Stimulated activated CD4-positive, alpha-beta T cell treated with anti-CD3 and anti-CD28 coated beads, Interleukin-1b, Interleukin-23, amount 100 ng/mL, for 48 hours (primary cell): ENCODE data around the gene PCP4L1.
A peak's percentile ranks its signal among the peaks of the same experiment; 100 is the strongest.
"Not testable (repeated sequence)": the region's sequence is repeated elsewhere in the genome, so short reads cannot be mapped to it uniquely, and the experiment has no call there.

Experiments used
- DNase-seq: peaks from one replicate; pipeline ENCODE4 v3.0.0-alpha.2; 2020

The PCP4L1 gene

DNA sequence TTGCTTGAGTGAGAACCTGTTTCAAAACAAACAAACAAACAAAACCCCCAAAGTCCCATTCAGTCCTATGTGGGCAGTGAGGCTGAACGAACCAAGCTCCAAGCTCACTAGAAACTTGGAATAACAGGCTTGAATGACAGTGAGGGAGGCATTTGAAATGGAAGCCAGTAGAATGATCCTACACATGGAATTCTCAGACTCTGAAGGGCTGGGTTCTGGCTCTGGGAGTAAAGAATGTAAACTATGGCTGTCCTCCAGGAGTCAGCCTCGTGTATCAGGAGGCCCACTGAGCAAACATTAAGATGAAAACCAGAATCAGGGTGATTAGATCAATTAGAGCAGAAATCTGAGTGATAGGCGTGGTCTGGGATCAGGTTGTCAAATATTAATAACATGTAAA, 14.9 kb downstream of the PCP4L1 start:
- no peak for DNase-seq

DNA sequence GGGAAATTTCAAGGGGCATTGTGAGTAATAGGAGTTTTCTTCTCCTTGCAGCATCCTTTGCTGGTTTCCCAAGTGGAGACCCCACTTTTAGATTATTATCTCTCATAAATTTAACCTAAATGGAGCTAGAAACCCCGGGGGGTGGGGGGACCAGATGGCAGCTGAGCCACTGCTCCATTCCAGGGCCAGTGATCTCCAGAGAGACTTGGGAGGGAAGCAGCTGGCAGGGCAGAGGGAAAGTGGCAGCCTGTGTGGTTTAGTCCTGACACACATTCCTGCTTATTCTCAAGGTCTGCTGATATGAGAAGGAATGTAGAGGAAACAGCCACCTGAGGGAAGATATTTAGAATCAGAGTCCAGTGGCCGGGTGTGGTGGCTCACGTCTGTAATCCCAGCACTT, 16.3 kb downstream of the PCP4L1 start:
- DNase-seq = no peak

DNA sequence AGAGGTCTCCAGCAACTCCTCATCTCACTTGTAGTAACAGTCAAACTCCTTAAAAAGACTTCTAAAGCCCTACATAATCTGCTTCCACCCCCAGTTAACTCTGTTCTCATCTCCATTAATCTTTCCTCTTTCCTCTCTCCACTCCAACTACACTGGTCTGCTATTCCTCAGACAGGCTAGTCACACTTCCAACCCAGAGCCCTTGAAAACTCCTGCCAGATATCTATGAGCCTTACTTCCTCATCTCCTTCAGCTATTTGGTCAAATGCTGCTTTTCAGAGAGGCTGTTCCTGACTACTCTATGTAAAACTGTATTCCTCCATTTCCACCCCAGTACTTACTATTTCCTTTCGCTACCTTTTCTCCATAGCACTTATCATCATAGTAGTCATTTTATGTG, 24.4 kb downstream of the PCP4L1 start:
- DNase-seq = no peak

DNA sequence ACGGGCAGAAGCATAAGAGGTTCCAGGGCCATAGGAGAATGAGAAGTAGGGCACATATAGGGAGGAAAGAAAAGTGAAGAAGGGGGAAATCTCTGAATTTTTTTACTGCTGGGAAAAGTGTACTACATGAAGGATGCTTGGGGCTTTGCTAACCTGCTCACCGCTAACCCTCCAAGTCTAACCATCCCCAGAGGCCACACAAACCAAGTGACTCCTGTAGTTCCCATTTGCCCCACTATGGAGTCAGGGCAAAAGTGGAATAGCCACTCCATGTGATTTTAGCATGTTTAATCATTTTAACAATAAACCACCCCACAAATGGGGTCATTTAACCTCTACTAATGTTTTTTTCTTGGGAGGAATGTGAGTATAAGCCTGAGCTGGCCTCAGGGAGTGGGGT, 26.6 kb downstream of the PCP4L1 start:
- DNase-seq = no peak

DNA sequence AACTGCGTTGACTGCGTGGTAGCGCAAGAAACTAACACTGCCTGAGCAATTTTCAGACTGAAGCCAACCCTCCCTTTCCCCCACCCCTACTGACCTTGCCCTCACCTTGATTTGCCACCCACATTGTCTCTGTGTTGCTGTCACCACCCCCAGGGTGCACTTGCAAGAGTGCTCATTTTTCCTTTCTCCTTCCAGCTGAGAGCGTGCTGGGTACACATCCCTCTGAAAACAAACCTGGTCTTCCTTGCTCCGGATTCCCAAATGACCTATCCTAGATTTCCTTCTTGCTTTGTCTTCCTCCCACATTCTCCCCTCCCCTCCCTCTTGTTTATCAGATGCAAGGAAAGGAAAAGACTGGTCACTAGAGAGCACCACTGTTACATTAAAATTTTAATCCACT, 27.0 kb downstream of the PCP4L1 start:
- DNase-seq = no peak

DNA sequence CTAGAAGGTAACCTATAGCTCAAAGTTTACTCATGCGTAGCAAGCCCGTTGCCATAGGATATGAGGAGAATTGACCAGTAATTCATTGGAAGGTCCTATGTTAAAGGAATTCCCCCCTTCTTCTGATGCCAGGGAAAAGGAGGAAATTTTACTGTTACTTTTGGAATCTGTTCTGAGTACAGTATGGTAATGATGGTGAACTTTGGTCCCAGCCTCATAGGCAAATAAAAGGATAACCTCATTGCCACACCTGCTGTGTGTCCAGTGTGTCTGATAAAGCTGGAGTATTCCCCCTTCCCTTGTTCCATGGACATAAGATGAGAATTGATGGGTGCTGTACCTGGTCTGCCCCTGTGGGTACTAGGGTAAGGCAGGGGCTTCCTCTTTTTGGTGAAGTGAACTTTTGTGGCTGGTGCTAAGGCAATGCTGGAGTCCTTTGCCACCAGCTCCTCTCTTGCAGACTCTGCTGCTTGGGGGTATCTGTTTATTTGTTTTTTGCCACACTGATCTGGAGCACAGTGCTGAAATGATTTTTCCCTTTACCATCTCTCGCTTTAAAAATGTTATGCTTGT, 29.0 kb downstream of the PCP4L1 start:
- no peak for DNase-seq

DNA sequence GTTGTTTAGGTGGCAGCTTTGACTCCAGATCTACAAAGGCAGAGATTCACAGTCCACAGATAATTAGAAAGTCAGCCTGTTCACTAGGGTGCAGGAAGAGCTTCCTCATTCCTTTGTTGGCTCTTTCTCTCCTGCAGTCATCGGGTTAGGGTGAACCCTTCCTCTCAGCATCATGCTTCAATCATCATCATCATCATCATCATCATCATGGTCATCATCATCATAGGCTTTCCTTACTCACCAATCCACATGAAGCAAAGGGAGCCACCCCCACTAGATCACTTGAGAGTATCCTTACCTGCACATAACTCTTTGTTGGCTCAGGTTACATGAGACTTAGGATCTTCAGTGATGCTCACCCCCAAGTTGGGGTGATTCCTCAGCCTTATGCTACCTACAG, 32.2 kb downstream of the PCP4L1 start:
- DNase-seq = no peak

DNA sequence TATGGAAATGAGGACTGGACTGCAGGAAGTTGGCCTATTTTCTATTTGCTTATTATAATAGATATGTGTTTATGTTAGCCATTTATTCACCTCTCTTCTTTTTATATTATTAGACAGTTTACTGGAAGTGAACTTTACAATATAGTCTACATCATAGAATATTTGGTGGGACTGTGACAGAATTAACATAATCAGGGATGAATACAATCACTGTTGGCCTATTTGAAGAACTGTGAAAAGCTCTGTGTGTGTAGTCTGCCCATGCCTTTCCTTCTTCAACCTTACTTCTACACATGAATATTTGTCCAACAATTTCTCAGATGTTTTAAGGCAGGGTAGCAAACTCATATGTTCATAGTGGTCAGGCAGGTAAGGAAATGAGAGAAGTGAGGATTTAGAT, 38.9 kb downstream of the PCP4L1 start:
- DNase-seq = no peak

DNA sequence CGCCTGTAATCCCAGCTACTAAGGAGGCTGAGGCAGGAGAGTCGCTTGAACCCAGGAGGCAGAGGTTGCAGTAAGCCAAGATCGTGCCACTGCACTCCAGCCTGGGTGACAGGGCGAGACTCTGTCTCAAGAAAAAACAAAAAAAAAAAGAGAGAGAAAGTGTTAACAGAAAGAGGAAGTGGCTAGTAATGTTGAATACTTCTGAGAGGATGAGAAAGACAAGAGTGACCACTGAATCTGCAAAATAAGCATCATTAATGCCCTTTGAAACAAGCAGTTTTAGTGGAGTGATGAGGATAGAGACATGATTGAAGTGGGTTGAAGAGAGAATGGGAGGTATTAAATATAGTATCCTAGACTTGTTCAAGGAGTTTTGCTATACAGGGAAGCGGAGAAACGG, 39.6 kb downstream of the PCP4L1 start:
- no peak for DNase-seq

DNA sequence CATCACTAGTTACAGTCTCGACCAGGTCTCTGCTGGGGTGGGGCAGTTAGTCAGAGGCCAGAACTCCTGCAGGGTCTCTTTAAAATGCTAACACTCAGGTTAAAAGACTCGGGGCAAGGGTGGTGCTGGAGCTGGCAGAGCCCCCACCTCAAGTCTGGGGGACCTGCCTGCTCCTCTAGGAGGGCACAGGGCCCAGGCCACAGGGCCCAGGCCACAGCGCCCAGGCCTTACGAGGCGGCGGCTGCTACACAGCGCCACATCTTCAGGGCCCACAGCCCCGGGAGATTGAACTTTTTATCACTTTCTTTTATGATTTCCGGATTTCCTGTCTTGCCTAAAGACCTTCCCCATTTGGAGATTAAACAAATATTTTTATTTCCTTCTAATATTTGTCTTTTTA, 40.8 kb downstream of the PCP4L1 start:
- DNase-seq = no peak

DNA sequence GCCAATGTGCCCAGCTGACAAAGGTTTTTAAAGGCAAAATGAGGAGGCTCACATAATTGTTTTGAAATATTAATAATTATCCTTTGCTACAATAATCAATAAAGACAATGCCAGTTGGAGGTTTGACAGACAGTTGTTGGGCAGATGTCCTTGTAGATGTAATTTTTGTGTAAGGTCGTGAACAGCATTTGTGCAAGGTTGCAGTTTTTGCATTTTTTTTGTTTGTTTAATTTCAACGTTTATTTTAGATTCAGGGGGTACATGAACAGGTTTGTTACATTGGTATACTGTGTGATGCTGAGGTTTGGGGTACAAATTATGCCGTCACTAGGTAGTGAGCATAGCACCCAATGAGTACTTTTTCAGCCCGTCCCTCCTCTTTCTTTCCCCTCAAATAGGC, 41.9 kb downstream of the PCP4L1 start:
- DNase-seq = no peak

DNA sequence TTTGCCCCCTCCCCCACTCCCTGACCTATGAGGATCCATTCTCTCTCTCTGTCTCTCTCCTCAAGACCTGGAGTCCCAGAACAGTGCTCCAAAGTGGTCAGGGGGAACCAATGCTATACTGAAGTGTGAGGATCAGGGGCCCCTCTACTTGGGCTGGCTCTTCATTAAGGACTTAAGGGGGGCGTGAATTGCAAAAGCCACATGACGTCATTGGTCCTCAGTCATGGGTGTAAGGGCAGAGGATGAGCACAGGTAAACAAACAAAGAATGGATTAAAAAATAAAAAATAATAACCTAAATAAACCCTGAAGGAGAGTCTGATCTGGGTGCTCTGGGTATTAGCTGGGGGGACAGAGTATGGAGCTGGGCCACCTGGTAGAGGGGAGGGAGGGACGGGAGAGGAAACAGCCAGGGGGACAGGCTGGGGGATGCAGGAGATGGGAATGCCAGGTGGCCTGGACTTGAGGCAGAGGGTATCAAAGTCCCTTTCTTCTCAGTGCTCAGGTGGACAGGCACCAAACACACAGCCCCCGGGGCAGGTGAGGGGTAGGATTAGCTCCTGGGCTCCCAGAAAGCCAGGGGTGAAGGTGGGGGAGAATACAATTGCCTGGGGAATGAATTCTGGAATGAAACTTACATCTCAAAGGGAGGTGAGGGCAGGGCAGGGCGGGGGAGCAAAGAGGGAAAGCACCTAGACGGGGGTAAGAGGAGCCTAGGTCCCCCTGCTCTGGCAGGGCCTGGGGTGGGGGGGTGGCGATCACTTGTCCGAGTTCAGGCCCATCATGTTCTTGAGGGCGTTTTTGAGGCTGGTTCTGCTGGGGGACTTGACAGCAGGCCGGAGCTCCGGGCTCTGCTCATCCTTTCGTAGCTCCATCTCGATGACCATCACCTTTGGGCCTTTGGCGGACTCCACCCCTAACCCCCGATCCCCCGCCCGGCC, 46.7 kb downstream of the PCP4L1 start:
- no peak for DNase-seq

DNA sequence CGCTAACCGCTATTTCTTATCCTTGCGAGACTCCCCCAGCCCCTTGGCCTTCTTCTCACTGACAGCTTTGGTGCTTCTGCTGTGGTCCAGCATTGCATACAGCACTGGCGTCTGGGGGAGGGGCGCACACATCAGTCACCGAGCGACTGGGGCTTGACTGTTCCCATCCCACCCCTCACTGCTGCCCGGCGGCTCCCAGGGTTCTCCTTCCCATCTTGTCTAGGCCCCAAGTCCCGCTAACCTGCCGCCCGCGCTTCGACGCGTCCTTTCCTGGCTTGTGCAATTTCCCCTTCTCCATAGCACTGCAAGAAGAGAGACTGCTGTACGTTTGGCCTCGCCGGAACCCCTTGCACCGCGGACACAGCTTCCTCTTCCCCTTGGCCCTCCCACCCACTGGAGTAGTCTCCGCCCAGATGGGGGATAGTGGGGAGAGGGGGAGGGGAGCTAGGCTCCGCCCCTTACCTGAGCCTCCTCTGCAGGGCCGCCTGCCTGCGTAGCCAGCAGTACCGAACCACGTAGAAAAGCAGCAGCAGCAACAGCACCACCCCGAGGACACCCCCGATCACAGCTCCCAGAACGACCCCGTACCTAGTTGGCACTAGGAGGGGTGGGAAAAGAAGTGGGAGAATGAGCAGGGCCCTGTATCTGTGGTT, 47.4 kb downstream of the PCP4L1 start:
- peak; percentile 88 for DNase-seq

DNA sequence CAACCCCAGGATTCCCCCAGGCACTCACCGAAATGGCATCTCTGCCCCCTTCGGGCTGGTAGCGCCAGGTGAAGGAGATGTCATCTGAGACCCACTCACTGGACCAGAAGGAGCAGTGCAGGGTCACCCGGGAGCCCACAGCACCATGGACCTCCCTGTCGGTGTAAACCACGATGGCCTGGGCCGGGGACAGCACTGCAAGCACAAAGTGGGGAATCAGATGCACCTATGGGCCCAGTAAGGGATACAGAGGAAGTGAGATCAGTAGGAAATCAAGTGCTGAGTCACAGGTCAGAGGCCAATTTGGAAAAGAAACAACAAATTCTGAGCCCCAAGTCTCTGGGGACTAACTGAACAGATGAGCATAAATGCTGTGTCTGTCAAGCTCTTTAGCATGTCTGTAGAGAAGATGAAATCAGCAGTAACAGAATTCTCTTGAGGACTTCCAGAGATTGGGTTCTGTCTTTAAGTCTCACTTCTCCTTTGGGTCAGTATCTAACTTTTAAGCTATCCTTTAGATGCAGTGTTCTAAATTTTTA, 48.8 kb downstream of the PCP4L1 start:
- DNase-seq = no peak

DNA sequence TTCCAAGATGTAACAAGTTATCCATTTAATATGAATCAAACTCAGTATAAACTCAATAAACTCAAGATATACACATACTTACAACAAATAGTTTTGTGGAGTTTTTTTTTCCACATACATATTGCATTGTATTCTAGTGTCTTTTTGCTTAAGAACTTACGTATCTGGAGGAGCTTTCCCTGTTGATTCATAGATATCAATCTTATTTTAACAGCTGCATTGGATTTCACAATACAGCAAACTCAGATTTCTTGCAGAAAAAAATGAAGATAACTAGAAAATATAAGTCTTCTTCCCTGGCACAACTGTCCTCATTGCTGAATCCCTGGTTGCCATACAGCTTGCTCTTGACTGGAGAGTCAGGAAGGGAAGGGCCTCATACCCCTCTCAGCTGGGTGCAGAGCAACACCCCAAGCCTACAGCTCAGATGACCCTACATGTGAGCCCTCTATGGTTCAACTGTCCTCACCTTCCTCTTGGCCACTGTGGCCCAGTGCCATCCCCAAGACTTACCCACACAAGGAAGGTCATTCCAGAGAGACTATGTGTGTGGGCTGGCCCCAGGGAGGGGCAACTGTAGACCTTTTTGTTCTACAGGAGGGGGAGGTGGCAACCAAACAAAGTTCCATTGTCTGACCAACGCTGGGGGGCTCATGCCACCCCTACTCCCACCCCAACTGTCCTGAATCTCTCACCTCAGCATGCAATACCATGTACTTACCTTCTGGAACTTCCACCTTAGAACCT, 49.5 kb downstream of the PCP4L1 start:
- DNase-seq = no peak

DNA sequence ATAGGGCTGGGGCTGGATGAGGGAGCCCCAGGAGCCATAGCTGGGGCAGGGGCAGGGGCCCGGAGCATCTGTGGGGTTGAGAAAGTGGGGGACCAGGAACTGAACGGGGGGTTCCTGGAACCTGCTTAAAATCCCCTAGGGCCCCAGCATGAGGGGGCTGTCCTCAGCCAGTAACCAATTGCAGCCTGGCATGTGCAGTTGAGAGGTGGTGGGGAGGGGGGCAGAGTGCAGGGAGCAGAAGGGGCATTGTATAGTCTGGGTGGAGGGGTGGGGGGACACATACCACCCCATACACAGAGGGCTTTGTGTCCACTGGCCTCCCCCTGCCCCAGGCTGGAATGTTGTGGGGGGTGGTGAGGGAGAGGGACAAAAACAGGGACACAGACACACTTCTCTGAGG, 51.3 kb downstream of the PCP4L1 start, which contains the start of gene MPZ:
Gene MPZ, minus strand, starts transcription at position 101 of the 400 bp plus-strand sequence. Its CDS starts 63 bp downstream, at position 38.
- DNase-seq = no peak

DNA sequence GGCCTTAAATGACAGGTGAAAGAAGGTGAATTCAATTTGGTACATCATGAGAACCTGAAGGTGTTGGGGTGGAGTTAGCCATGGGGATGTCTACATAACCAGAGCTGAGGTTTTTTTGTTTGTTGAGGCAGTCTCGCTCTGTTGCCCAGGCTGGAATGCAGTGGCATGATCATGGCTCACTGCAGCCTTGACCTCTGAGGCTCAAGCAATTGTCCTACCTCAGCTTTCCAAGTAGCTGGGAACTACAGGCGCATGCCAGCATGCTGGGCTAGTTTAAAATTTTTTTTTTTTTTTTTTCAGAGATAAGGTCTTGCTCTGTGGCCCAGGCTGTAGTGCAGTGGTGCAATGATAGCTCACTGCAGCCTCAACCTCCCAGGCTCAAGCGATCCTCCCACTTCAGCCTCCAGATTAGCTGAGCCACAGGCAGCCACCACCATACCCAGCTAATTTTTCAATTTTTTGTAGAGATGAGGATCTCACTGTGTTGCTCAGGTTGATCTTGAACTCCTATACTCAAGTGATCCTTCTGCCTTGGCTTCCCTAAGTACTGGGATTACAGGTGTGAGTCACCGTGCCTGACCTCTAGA, 53.1 kb downstream of the PCP4L1 start:
- no peak for DNase-seq

DNA sequence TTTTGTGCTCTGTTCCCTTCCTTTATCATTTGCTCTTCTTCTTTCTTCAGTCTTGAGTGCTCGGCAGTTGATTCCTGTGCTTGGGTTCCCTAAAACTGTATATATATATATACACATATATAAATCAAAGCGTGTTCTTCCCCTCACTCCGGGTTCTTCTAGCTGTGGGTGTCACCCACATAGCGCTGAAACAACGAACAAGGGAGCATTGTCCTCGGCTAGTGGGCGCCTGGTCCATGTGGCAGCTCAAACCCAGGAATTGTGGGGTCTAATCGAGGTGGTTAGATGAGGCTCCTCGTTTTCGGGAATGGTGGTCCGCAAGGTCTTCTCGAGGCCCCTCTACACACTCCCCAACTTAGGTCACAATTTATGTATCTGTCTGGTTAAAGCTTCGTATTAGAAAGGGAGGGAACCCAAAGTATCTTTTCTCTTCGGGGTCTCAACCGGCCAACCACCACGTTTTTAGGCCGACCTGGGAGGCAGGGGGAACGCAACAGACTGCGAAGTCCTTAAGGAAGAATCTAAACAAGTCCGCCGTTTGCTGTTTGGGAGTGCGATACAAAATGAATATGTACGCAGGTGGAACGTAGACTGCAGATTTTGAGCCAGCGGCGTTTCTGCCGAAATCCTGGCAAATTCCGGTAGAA, 55.1 kb downstream of the PCP4L1 start:
- no peak for DNase-seq

DNA sequence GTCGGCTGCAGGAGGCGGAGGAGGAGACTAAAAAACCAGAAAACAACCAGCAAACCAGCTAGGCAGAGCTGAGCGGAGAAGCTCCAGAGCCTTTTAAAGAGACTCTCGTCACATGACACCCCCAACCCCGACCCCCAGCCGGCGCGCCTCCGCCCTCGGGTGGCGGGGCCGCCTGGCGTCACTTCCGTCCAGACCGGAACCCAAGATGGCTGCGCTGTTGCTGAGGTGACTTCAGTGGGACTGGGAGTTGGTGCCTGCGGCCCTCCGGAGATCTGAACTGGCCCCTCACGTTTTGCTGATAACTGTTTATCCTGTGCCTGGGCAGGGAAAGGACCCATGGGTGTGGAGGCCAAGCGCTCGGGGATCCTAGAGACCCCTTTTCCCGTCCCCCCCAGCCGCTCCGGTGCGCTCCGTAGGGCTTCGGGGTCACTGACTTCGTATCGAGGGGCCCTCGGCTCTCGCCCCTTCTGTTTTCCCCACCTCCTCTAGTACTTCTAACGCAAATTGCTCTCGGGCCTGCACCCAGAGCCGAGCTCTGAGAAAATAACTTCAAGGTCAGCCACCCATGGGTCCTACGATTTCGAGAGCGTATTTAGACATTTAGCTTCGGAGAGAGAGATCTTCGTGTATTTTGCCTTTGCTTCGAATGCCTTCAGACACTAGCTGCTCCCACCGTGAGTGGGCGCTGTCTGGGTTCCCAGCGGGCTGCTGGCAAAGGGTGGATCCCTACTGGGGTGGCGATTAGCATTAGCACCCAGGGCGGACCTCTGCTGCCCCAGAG, 55.8 kb downstream of the PCP4L1 start, which contains the start of gene SDHC:
Gene SDHC, plus strand, starts transcription at position 181 of the 781 bp plus-strand sequence. Its CDS starts 25 bp downstream, at position 206.
- DNase-seq = peak; percentile 88

DNA sequence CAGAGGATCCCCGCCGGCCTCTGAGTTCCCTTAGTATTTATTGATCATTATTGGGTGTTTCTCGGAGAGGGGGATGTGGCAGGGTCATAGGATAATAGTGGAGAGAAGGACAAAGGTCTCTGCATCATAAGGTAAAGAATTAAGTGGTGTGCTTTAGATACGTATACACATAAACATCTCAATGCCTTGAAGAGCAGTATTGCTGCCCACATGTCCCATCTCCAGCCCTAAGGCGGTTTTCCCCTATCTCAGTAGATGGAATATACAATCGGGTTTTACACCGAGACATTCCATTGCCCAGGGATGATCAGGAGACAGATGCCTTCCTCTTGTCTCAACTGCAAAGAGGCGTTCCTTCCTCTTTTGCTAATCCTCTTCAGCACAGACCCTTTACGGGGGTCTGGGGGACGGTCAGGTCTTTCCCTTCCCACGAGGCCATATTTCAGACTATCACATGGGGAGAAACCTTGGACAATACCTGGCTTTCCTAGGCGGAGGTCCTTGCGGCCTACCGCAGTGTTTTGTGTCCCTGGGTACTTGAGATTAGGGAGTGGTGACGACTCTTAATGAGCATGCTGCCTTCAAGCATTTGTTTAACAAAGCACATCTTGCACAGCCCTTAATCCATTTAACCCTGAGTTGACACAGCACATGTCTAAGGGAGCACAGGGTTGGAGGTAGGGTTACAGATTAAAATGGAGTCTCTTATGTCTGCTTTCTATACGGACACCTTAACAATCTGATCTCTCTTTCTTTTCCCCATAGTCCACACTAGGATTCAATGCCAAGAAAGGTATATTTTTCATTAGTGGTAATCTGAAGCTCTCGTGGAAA, 57.5 kb downstream of the PCP4L1 start:
- DNase-seq = not testable (repeated sequence)
